Right lobe of liver (tissue), 6 donors: ENCODE data around the gene NEU4. TPM values are rescaled to one million over a fixed set of nuclear protein-coding genes. Genes with fewer than 3 reads are reported as not detected.

Source experiments
- ATAC-seq, 4 donors: fragments of 200-7000 bp; cut with Tn5 transposase; one replicate each; pipeline ENCODE4 v1.9.1; 2020; ENCODE audit warnings: mild to moderate bottlenecking in 4 of 4, moderate library complexity in 4 of 4
- DNase-seq, 3 donors: peaks; one replicate each; pipeline ENCODE4 v3.0.0-alpha.2; 2020
- H3K27ac ChIP-seq, 3 donors: fragments of 200-600 bp; one replicate each; pipeline ENCODE4 v1.8.0; 2022
- H3K27me3 ChIP-seq, 2 donors: fragments of 200-600 bp; one replicate each; pipeline ENCODE4 v1.8.0; 2022
- H3K36me3 ChIP-seq, 4 donors: fragments of 200-600 bp; sonication (generic) in 1 of 4; one replicate each; pipeline versions ENCODE4 v1.5.1 to v1.8.0; 2017 to 2022; ENCODE audit warnings: control low read depth in 1 of 4
- H3K4me1 ChIP-seq, 4 donors: fragments of 200-600 bp; sonication (generic) in 1 of 4; one replicate each; pipeline versions ENCODE4 v1.5.1 to v1.8.0; 2017 to 2022; ENCODE audit warnings: control low read depth in 1 of 4
- H3K4me3 ChIP-seq, 3 donors: fragments of 200-600 bp; one replicate each; pipeline ENCODE4 v1.8.0; 2022
- H3K9me3 ChIP-seq, 4 donors: fragments of 200-600 bp; sonication (generic) in 1 of 4; one replicate each; pipeline versions ENCODE4 v1.5.1 to v1.8.0; 2017 to 2022; ENCODE audit warnings: control low read depth in 1 of 4
- POLR2A ChIP-seq: fragments of 450-650 bp; IDR thresholded peaks from one replicate; pipeline ENCODE4 v1.6.1; 2017; ENCODE audit warnings: antibody characterized with exemption, mild to moderate bottlenecking
- WGBS: methylation state at CpG from one replicate; pipeline ENCODE4 v1.1.6; 2018; ENCODE audit warnings: low coverage, low lambda C conversion rate; ENCODE audit not compliant: insufficient coverage; ENCODE audit errors: missing lambda C conversion rate; 5-methylcytosine and 5-hydroxymethylcytosine counted together
- intact Hi-C, 2 donors: fragments of 100-400 bp; cut with DNase I; formaldehyde crosslinking; loops; one replicate each; pipeline versions ENCODE4 v1.11.2 to v1.14.1; 2022
- total RNA-seq, 6 experiments: library from RNA; depleted of rRNA in 2 of 6; stranded (reverse); fragments of >200 nt in 2 of 6; fragmentation: NEBNext Ultra II Directional in 3 of 6; extraction: Animal tissue kit (Norgen Biotek cat#: 25700) in 3 of 6; gene quantifications; one replicate each; pipeline versions ENCODE4 v1.1.0 to v1.2.4, GENCODE V29; 2016 to 2023
- TF ChIP-seq, protein P1 (sequence below), 4 donors: fragments of 200-600 bp in 3 of 4; fragments of 450-650 bp in 1 of 4; IDR thresholded peaks; one replicate each; pipeline versions ENCODE4 v1.5.1 to v1.8.0; 2016 to 2022; ENCODE audit warnings: antibody characterized with exemption in 4 of 4, mild to moderate bottlenecking in 2 of 4
- donor health status: DM: no; HTN: yes; CAD: no.
- donor health status: DM: no; HTN: no; CAD: no.
- donor health status: DM: no; HTN: no; CAD: no.
- donor health status: DM: no; HTN: yes; CAD: no.
- donor health status: DM: no; HTN: yes; CAD: no.

Gene NEU4
- total RNA-seq, 6 experiments from 2014 or later = 16.8 to 87.1 (median 76.2) TPM

- no peak for ATAC-seq
- Histone ChIP-seq H3K9me3 (no peaks in the 10 kb centered on the region), H3K4me3 (no peak overlapping the region), H3K4me1 (peaks cover 0 to 6% (median 2%) of the 10 kb centered on the region in 4 donors), H3K27ac (no peak overlapping the region), H3K36me3 (no peaks in the 10 kb centered on the region), H3K27me3 (no peaks in the 10 kb centered on the region)
- TF ChIP-seq, protein P1, sequence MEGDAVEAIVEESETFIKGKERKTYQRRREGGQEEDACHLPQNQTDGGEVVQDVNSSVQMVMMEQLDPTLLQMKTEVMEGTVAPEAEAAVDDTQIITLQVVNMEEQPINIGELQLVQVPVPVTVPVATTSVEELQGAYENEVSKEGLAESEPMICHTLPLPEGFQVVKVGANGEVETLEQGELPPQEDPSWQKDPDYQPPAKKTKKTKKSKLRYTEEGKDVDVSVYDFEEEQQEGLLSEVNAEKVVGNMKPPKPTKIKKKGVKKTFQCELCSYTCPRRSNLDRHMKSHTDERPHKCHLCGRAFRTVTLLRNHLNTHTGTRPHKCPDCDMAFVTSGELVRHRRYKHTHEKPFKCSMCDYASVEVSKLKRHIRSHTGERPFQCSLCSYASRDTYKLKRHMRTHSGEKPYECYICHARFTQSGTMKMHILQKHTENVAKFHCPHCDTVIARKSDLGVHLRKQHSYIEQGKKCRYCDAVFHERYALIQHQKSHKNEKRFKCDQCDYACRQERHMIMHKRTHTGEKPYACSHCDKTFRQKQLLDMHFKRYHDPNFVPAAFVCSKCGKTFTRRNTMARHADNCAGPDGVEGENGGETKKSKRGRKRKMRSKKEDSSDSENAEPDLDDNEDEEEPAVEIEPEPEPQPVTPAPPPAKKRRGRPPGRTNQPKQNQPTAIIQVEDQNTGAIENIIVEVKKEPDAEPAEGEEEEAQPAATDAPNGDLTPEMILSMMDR (IDR thresholded peaks at IDR 0.05) = no peak
- TF ChIP-seq POLR2A = no peak
- intact Hi-C loops = no loop called here
- WGBS = 73% methylated on average over 13 of the region's 28 CpGs
- no peak for DNase-seq
Measured at GRCh38 chr2:241841181-241842066, 32.4 kb downstream of the NEU4 start.

GRCh38 chr2:241842067-241842415 is 33.0 kb downstream of the NEU4 start:
- Histone ChIP-seq H3K27ac (no peak overlapping the region), H3K4me3 (no peak overlapping the region), H3K9me3 (no peaks in the 10 kb centered on the region), H3K4me1 (peaks cover 0 to 6% (median 2%) of the 10 kb centered on the region in 4 donors), H3K27me3 (no peaks in the 10 kb centered on the region), H3K36me3 (no peaks in the 10 kb centered on the region)
- no peak for TF ChIP-seq POLR2A
- TF ChIP-seq, protein P1 (IDR thresholded peaks at IDR 0.05) = no peak
- 84% methylated on average over 7 of the region's 11 CpGs for WGBS
- DNase-seq = no peak
- intact Hi-C loops = no loop called here
- ATAC-seq = no peak

- WGBS = 50% methylated on average over 10 of the region's 29 CpGs
- no peaks in the 10 kb centered on the region for H3K36me3 ChIP-seq
- no peaks in the 10 kb centered on the region for H3K9me3 ChIP-seq
- no peak overlapping the region for H3K4me3 ChIP-seq
- peak overlapping the region in 2 of 3 donors; percentile 16 to 40 for H3K27ac ChIP-seq
- intact Hi-C loops = no loop called here
- TF ChIP-seq, protein P1 (IDR thresholded peaks at IDR 0.05) = no peak
- TF ChIP-seq POLR2A = no peak
- H3K27me3 ChIP-seq = no peaks in the 10 kb centered on the region
- DNase-seq (peak; percentile 50 to 68 (median 57)), ATAC-seq (peak; percentile 54 to 67 (median 67))
- peaks cover 0 to 6% (median 2%) of the 10 kb centered on the region in 4 donors for H3K4me1 ChIP-seq
Measured at GRCh38 chr2:241842620-241843211, 33.7 kb downstream of the NEU4 start.

GRCh38 chr2:241843321-241844065 is 34.5 kb downstream of the NEU4 start:
- ATAC-seq (peak; percentile 5 to 12 (median 9)), DNase-seq (peak in 1 of 3 donors; percentile 24)
- H3K27me3 ChIP-seq = no peaks in the 10 kb centered on the region
- peak overlapping the region in 2 of 3 donors; percentile 16 to 40 for H3K27ac ChIP-seq
- no peak overlapping the region for H3K4me3 ChIP-seq
- no peaks in the 10 kb centered on the region for H3K9me3 ChIP-seq
- TF ChIP-seq, protein P1 (IDR thresholded peaks at IDR 0.05) = no peak
- no peak for TF ChIP-seq POLR2A
- peaks cover 0 to 6% (median 2%) of the 10 kb centered on the region in 4 donors for H3K4me1 ChIP-seq
- WGBS = 60% methylated on average over 6 of the region's 52 CpGs
- no peaks in the 10 kb centered on the region for H3K36me3 ChIP-seq
- intact Hi-C loops = no loop called here
